Suppressor macrophage treated with lipopolysaccharide for 4 hours (primary cell): Measurements from ENCODE around the gene UNC13D.

Experiments used
- DNase-seq: peaks from one replicate; pipeline ENCODE4 v3.0.0-alpha.2; 2020

Gene UNC13D

DNA sequence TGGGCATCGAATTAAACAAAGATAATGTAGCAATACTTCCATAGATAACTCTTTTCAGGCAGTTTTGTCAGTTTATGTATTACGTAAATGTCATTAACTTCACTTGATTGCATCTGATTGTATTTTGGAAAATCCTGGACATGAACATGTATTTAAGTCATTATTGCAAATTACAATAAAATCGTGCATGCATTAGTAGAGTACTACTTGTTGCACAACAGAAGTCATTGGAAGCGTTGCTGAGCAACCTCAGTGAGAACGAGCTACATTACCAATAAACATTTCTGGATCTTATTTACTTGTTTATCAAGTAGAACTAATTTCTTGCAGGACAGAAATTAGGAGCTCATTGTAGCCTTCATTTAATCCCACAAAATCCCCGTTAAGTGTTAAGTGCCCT is 53.0 kb downstream of the UNC13D start:
- no peak for DNase-seq

DNA sequence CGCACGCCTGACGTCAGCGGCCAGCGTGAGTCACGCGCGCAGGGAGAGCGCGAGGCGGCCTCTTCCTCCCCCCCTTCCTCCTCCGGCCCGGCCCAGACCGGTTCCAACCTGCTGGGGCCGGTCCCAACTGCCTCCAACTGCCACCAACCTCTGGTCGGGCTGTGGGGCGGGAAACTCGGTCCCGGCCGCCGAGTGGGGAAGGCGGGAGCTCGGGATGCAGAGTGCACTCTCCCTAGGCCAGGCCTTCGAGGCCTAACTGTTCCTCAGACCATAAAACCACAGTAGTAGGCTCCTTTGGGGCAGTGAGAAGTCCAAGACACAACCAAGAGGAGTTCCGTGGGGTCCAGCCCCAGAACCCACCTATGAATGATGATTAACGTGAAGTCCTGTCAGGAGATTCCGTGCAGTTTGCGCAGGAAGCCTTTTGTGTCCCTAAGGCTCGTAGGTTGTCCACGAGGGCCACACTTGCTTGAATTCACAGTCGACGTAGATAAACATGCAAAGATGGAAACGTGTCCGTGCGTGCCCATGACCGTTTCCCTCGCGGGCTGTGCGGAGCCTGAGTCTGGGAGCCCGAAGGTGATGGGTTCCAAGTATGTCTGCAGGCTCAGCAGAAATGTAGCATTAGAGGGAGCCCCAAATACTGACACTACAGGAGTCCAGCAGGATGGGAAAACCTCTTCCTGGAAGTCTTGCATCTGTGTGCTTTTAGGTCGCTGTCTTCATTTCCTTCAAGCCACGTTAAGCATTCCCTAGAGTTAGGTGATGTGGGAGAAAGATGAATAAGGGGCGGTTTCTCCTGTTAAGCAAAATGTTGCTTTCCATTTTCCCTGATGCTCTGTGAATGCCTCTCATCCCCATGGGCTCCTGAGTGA is 59.0 kb downstream of the UNC13D start:
- DNase-seq, result peak; percentile 95

DNA sequence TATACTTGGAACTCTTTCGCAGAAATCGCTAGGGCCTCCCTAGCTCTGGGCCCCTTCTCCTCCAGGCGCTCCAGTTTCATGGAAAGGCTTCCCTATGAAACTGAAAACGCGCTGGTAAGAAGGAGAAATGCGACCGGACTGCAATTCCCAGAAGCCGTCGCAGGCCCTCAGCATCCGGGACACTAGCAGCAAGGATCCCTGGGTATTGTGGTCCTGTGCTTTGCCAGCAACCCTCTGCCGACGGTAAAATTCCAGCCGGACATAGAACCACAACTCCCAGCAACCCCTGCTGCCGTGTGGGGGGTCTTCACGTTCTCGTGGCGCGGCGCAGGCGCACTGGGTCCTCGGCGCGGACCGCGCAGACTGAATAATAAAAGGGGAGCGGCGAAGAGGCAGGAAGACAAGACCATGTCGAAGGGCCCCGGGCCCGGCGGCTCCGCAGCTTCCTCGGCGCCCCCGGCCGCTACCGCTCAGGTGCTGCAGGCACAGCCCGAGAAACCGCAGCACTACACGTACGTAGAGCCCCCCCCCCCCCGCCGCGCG is 59.7 kb downstream of the UNC13D start, which contains the start of gene UNK:
Gene UNK (plus strand): TSS at position 334 of the 543 bp plus-strand sequence. CDS start 75 bp downstream, at position 409.
- peak; percentile 99 for DNase-seq

DNA sequence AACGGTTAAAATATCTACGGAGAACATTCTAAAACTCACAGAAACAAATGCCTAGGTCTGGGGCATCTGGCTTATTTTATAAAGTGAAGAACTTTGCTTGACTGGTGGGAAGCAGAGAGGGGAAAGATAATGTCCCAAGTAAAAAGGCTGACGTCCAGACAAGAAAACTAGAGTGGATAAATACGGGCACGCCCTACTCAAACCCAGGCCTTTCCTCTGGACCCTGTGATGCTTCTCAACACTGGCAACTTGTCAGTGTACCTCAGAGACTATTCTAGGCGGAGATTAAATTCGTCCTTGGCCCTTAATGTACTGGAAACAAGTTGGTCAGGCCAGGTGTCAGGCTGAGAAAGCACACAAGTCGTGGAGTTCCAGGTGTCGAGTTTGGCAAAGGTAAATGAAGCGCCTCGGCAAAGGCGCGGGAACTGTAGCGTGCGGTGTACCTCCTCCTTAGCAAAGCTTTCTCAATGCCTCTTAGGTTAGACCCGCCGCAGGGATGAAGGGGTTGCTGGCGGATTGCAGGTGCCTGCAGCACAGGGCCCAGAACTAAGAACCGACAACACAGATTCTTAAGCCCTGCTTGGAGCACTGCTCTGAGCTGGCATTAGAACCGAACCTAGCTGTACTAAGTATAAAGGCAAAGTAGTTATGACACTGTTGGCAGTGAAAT is 60.3 kb downstream of the UNC13D start:
- DNase-seq, result no peak

DNA sequence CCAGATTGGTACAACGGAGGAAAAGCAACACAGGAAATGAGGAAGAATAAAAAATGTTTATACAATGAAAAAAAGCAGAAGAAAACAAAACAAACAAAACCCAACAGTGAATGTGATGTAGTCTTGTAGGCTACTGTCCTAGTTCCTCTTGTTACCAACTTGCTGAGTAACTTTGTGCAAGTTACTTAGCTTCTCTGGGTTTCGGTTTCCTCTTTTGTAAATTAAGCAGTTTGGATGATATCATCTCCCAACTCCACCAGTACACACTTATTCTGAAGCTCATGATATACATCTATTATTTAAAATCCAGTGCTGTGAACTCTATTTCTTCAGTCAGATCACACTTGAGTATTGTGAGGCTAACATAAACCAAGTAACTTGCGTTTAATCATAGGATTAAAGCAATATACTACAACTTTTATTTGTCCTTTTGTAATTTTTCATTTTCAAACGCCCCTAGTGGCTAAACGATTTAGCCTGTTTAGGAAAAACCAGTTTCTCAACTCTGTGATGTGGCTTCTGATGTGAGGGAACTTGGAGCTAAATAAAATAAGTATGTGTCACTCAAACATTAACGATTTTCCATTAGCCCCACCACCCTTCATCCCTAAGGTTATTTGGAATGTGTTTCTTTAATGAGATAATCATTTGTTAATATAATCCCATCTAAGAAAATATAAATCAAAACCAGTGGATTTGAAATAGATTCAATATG is 61.0 kb downstream of the UNC13D start:
- DNase-seq, result peak; percentile 95

DNA sequence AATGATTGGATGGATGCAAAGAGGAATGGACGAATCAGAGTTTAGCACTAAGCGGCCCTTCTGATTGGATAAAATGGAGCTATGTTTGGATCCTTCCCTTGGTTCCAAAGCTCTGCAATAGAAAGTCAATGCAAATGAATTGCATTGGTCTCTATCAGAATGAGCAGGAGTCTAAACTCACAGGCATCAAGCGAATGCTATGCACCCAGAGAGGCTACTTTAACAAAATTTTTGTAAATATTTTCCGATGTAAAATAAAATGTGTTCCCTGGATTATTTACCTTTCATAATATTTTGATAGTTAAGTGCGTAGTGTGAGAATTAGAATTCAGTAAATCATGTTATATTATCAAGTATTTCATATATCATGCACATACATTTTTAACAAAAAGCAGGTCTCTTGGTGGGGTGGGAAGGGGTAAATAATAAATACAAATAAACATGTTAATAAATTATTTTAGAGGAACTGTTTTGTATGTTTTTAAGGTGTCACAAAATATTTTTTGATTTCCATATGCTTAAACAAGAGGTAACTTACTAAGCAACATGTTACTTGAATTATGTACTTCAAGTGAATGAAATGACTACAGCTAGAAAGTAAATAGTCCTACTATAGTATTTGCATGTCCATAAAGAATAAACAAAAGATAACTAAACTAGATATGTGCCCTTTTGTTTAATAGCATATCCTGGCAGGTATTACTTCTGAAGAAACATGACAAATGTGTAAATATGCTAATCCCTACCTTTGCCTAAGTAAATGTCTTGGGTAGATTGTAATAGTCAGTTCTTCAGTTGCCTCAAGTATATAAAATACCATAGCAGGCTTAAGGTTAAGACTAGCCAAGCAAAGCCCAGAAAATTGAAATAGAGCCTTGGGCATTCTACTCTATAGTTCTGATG is 64.0 kb downstream of the UNC13D start:
- DNase-seq, result no peak

DNA sequence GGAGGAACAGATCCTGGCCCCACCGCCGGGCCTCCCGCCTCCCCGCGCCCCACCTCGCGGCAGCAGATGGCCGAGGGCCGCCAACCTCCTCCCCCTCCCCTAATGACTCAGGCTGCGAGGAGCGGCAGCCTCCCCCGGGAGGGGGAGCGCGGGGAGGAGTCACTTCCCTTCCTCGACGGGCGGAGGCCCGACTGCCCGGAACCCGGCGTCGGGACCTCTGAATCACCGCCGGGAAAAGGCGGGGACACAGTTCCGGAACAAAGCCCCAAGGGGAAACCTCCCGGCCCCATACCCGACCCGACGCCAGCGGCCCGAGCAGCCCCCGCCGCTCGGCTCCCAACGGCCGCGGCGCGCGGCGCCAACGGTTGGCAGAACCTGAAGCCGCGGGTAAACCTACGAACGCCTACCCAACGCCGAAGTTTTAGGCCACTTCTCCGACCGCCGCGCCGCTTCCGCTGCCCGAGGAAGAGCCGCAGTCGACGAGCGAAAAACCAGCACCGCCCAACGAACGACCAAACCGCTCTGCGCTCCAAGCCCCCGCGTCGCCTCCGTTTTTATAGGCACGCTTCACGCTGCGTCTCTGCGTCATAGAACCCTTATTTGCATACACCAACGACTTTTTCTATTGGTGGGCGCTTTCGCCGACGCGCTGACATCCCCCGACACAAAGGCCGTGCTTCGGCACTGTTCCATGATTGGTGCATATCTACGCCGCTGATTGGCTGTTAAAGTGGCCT is 64.8 kb downstream of the UNC13D start:
- peak; percentile 99 for DNase-seq

DNA sequence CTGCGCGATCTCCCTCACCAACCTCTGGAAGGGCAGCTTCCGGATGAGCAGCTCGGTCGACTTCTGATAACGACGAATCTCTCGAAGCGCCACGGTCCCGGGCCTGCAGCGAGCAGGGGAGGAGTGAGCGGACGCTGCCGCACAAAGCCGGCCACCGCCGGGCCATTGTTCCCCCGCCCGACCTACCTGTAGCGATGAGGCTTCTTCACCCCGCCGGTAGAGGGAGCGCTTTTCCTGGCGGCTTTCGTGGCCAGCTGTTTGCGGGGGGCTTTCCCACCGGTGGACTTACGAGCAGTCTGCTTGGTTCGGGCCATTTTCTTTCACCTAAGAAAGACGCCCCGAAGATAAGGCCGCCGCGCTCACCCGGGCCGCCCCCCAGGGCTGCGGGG is 65.3 kb downstream of the UNC13D start:
- DNase-seq, result no peak

DNA sequence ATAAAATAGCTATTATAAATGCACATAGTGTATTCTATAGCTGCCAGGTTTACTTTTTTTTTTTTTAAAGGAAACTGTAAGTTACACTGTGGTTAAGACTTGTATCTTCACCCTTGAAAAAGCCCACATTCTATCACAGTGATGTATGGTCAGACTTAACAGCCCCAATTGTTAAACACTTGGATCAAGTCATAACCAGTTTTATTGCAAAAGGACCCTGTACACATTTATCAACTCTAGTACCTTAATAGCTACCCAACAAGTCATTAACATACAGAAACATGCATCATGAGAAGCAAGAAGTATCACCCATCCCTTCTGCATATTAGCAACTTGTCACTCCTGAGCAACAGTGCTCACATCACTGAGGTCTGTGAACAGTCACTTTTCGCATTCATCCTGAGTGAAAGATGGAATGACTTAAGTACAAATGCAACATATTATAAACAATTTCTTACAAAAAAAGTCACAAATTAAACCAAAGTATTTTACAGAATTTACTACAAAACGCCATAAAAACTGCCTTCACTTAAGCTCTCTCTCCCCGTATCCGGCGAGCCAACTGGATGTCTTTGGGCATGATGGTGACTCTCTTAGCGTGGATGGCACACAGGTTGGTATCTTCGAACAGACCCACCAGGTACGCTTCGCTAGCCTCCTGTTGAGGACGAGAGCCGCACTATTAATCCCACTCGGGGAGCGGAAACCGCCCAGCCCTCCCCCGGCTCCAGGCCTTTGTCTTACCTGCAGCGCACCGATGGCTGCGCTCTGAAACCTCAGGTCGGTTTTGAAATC is 65.9 kb downstream of the UNC13D start:
- DNase-seq, result peak; percentile 36

DNA sequence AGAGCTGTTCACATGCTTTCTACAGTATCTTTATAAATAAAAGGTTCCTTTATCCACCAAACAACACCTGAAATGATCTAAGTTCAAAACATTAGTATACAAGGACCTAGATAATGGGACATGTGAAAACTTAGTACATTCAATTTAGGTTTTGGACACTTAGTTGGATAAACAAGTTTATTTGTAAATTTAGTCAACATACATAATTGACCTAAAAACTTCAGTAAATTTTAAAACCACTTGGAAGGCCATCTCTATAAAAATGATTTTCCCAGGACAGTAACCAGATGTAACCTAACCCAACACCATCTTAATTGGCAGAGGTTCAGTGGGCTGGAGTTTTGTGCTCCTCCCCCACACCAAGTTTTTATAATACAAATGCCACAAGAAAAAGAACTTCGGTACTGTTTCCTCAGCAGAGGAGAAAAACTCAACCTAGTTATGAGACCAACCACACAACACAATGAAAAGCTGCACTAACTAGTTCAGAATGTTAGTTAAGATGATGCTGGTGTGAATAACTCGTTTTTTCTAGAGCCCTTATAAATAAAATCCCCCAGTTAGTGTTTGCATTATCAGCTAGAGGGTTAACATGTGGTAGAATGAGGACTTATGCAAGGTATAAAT is 66.8 kb downstream of the UNC13D start:
- DNase-seq, result no peak
